Natural killer cell (primary cell): ENCODE data around the gene IL22RA1. TPM values are rescaled to one million over a fixed set of nuclear protein-coding genes. Genes with fewer than 3 reads are reported as not detected.

Source experiments
- ATAC-seq, 3 donors: fragments of 150-1000 bp in 2 of 3; fragments of 200-7000 bp in 1 of 3; cut with Tn5 transposase; 1 replicate in 1 of 3; 2 replicates in 2 of 3; pipeline ENCODE4 v1.10.0; 2021; ENCODE audit warnings: mild to moderate bottlenecking in 2 of 3, moderate library complexity in 2 of 3
- DNase-seq, 2 donors: peaks; one replicate each; pipeline versions ENCODE4 v3.0.0 to v3.0.0-alpha.2; 2013 to 2021; ENCODE audit warnings: mixed read lengths in 1 of 2
- H3K27ac ChIP-seq: one replicate; pipeline ENCODE4 v1.5.1; 2013; ENCODE audit warnings: mild to moderate bottlenecking, low read length
- H3K27me3 ChIP-seq: one replicate; pipeline ENCODE4 v1.6.1; 2013; ENCODE audit warnings: low read length; ENCODE audit not compliant: control insufficient read depth, insufficient read depth
- H3K36me3 ChIP-seq: one replicate; pipeline ENCODE4 v1.6.1; 2013; ENCODE audit warnings: low read length; ENCODE audit not compliant: control insufficient read depth, insufficient read depth
- H3K4me1 ChIP-seq: one replicate; pipeline ENCODE4 v1.6.1; 2013; ENCODE audit warnings: low read length; ENCODE audit not compliant: control insufficient read depth, insufficient read depth
- H3K4me3 ChIP-seq: one replicate; pipeline ENCODE4 v1.5.1; 2013; ENCODE audit warnings: low read length
- H3K9me3 ChIP-seq: one replicate; pipeline ENCODE4 v1.6.1; 2013; ENCODE audit warnings: low read length; ENCODE audit not compliant: control insufficient read depth, insufficient read depth
- H3K27ac Mint-ChIP-seq, 2 donors: one replicate each; pipeline ENCODE4 v1.8.0; 2022; ENCODE audit warnings: mild to moderate bottlenecking in 2 of 2, mixed read lengths in 2 of 2, moderate library complexity in 1 of 2
- H3K27me3 Mint-ChIP-seq, 2 donors: one replicate each; pipeline ENCODE4 v1.8.0; 2022; ENCODE audit warnings: low read depth in 2 of 2, mixed read lengths in 2 of 2
- H3K36me3 Mint-ChIP-seq: one replicate; pipeline ENCODE4 v1.8.0; 2022; ENCODE audit warnings: mixed read lengths
- H3K4me1 Mint-ChIP-seq, 2 donors: one replicate each; pipeline ENCODE4 v1.8.0; 2022; ENCODE audit warnings: mixed read lengths in 2 of 2
- H3K4me3 Mint-ChIP-seq: one replicate; pipeline ENCODE4 v1.8.0; 2022; ENCODE audit warnings: mild to moderate bottlenecking, moderate library complexity, mixed read lengths
- H3K9me3 Mint-ChIP-seq, 2 donors: one replicate each; pipeline ENCODE4 v1.8.0; 2022; ENCODE audit warnings: mixed read lengths in 2 of 2
- WGBS: methylation state at CpG from one replicate; pipeline ENCODE4 v1.1.7; 2013; ENCODE audit warnings: missing lambda C conversion rate; ENCODE audit not compliant: insufficient coverage; 5-methylcytosine and 5-hydroxymethylcytosine counted together
- intact Hi-C: fragments of 100-400 bp; cut with micrococcal nuclease; formaldehyde crosslinking; loops from one replicate; pipeline ENCODE4 v1.14.2; 2022
- total RNA-seq, 4 donors: library from RNA; stranded (reverse); fragments of 120-200 nt in 1 of 4; gene quantifications; one replicate each; pipeline versions ENCODE4 v1.2.3 to v1.2.4, GENCODE V29; 2013 to 2022
- TF ChIP-seq, protein P1 (sequence below): fragments of 200-600 bp; IDR thresholded peaks from one replicate; pipeline ENCODE4 v1.8.0; 2022; ENCODE audit warnings: antibody characterized with exemption

Gene IL22RA1
- total RNA-seq, 3 donors from 2014 or later (not counting 1 experiment from before 2014, with no cell fraction given) = not detected

GRCh38 chr1:24100945-24101737 lies 41.8 kb downstream of the IL22RA1 start:
- WGBS = 83% methylated on average over 13 of the region's 13 CpGs
- ATAC-seq (no peak), DNase-seq (no peak)
- intact Hi-C loops = no loop called here
- TF ChIP-seq, protein P1, sequence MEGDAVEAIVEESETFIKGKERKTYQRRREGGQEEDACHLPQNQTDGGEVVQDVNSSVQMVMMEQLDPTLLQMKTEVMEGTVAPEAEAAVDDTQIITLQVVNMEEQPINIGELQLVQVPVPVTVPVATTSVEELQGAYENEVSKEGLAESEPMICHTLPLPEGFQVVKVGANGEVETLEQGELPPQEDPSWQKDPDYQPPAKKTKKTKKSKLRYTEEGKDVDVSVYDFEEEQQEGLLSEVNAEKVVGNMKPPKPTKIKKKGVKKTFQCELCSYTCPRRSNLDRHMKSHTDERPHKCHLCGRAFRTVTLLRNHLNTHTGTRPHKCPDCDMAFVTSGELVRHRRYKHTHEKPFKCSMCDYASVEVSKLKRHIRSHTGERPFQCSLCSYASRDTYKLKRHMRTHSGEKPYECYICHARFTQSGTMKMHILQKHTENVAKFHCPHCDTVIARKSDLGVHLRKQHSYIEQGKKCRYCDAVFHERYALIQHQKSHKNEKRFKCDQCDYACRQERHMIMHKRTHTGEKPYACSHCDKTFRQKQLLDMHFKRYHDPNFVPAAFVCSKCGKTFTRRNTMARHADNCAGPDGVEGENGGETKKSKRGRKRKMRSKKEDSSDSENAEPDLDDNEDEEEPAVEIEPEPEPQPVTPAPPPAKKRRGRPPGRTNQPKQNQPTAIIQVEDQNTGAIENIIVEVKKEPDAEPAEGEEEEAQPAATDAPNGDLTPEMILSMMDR = no peak
- Mint-ChIP-seq H3K27me3 (peaks cover 1 to 2% of the 10 kb centered on the region in 2 donors), H3K9me3 (no peaks in the 10 kb centered on the region), H3K4me1 (peaks cover 0 to under 1% of the 10 kb centered on the region in 2 donors), H3K27ac (no peak overlapping the region), H3K4me3 (no peak overlapping the region), H3K36me3 (no peaks in the 10 kb centered on the region)
- Histone ChIP-seq H3K4me3 (no peak overlapping the region), H3K9me3 (no peaks in the 10 kb centered on the region), H3K27ac (no peak overlapping the region), H3K27me3 (no peaks in the 10 kb centered on the region), H3K4me1 (no peaks in the 10 kb centered on the region), H3K36me3 (no peaks in the 10 kb centered on the region)

DNA sequence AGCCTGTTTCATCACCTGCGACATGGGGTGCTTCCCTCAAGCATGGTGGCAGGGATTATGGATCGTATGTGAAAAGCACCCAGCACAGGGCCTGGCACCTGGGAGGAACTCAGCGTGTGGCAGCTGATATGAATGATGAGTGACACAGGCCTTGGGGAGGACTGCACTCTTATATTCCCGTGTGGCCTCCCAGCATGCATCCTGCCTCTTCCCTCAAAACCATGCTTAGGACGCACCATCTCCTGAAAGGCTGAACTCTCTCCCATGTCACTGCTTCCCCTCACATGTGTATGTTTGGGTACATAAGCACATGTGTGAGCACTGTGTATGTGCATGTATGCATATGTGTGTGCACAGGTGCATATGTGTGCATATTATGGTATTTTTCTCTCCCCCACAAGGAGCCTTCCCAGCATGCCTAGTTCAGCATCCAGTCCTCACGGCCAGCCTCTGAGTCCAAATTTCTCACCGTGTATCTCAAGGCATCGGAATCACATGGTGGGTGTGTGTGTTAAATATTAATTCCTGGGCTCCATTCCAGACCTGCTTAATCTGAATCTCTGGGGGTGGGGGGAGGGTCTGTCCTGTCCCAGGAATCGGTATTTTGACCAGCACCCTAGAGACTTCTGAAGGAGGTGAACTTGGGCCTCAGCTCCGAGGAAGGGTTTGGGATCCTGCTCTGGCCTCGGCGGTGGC lies 43.8 kb downstream of the IL22RA1 start:
- Mint-ChIP-seq H3K36me3 (no peaks in the 10 kb centered on the region), H3K4me3 (no peak overlapping the region), H3K27me3 (peaks cover 6 to 7% of the 10 kb centered on the region in 2 donors), H3K4me1 (peaks cover 0 to 4% of the 10 kb centered on the region in 2 donors), H3K27ac (no peak overlapping the region), H3K9me3 (no peaks in the 10 kb centered on the region)
- Histone ChIP-seq H3K9me3 (no peaks in the 10 kb centered on the region), H3K4me1 (no peaks in the 10 kb centered on the region), H3K36me3 (no peaks in the 10 kb centered on the region), H3K4me3 (no peak overlapping the region), H3K27ac (no peak overlapping the region), H3K27me3 (no peaks in the 10 kb centered on the region)
- WGBS = 85% methylated on average over 10 of the region's 12 CpGs
- ATAC-seq (no peak), DNase-seq (no peak)
- intact Hi-C loops = no loop called here
- TF ChIP-seq, protein P1 = no peak

DNA sequence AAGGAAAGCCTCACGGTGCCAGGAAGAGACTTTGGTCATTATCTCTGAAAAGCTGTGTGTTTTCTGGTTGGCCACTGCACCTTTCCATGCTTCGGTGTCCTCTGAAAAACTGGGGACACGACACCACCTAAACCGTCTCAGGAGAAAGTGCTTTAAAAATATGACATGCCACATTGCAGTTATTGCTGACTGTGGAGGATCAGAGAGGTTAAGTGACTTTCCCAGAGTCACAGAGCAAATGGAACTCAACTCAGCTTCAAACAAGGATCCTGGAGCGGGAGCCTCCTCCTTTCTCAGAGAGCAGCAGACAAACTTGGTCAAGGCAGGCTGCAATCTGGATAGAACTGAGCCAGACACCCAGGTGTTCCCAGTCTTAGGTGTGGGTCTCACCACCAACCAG lies 44.8 kb downstream of the IL22RA1 start:
- peaks cover 6 to 7% of the 10 kb centered on the region in 2 donors for H3K27me3 Mint-ChIP-seq
- intact Hi-C loops = no loop called here
- peaks cover 0 to 4% of the 10 kb centered on the region in 2 donors for H3K4me1 Mint-ChIP-seq
- Histone ChIP-seq H3K4me3 (no peak overlapping the region), H3K27me3 (no peaks in the 10 kb centered on the region), H3K36me3 (no peaks in the 10 kb centered on the region), H3K4me1 (no peaks in the 10 kb centered on the region), H3K9me3 (no peaks in the 10 kb centered on the region), H3K27ac (no peak overlapping the region)
- DNase-seq (no peak), ATAC-seq (no peak)
- TF ChIP-seq, protein P1 = no peak
- 84% methylated on average over 5 of the region's 5 CpGs for WGBS
- no peaks in the 10 kb centered on the region for H3K36me3 Mint-ChIP-seq
- H3K27ac Mint-ChIP-seq = no peak overlapping the region
- H3K9me3 Mint-ChIP-seq = no peaks in the 10 kb centered on the region
- H3K4me3 Mint-ChIP-seq = no peak overlapping the region
